ENCODE results near the gene PAM. TPM values are rescaled to one million over a fixed set of nuclear protein-coding genes. Genes with fewer than 3 reads are reported as not detected.

Gene PAM
- total and polyA plus RNA-seq, 2 donors (not counting 3 experiments of a cell fraction or from before 2014, with no cell fraction given) = 118 to 176 TPM

GRCh38 chr5:102873379-102873932 is 118.4 kb downstream of the PAM start:
- dilution Hi-C loops (cut with MboI; ENCODE audit: extremely low pct_ligation_motif_present, low sequenced_read_pairs) (no loop called here), intact Hi-C loops (cut with micrococcal nuclease) (no loop called here)
- BruUV-seq (replicated peaks) = no TSS peak
- Histone ChIP-seq H3K4me3 (replicated peaks in 1 of 3; ENCODE audit: insufficient read depth in 1 of 3, low read depth in 1 of 3, low read length in 3 of 3) (no peak overlapping the region), H3K36me3 (ENCODE audit: control insufficient read depth in 2 of 2, extremely low read depth in 1 of 2, insufficient read depth in 2 of 2, low read length in 2 of 2) (no peaks in the 10 kb centered on the region), H4K20me1 (replicated peaks; ENCODE audit: control insufficient read depth, extremely low read depth, insufficient read depth, low read length) (no peaks in the 10 kb centered on the region), H3K9me3 (replicated peaks; ENCODE audit: control insufficient read depth, insufficient read depth, low read length) (no peaks in the 10 kb centered on the region), H3K4me2 (ENCODE audit: insufficient read depth, low read length) (no peak overlapping the region), H3K4me1 (ENCODE audit: control insufficient read depth, extremely low read depth, insufficient read depth, low read length) (peaks cover 5% of the 10 kb centered on the region), H3K27me3 (ENCODE audit: control insufficient read depth in 2 of 2, insufficient read depth in 2 of 2, low read length in 2 of 2) (no peaks in the 10 kb centered on the region), H3K27ac (ENCODE audit: insufficient read depth, low read depth, low read length) (no peak overlapping the region), H3K9me1 (replicated peaks; ENCODE audit: control insufficient read depth, extremely low read depth, insufficient read depth, low read length) (no peaks in the 10 kb centered on the region), H3K79me2 (ENCODE audit: control insufficient read depth, insufficient read depth, low read length) (no peaks in the 10 kb centered on the region), H3K9ac (replicated peaks; ENCODE audit: extremely low read depth, insufficient read depth, low read length) (no peak overlapping the region), H2AFZ (ENCODE audit: low read depth, low read length) (no peak overlapping the region)
- CTCF ChIA-PET = no interaction called here
- DNase-seq (ENCODE audit: low read depth, low spot score) (no peak), FAIRE-seq (no peak)
- TF ChIP-seq POLR2AphosphoS5 (IDR thresholded peaks at IDR 0.05; ENCODE audit: insufficient read depth, low read depth, low read length) (no peak), EZH2 (IDR thresholded peaks at IDR 0.05; ENCODE audit: borderline replicate concordance, low read depth, low read length, severe bottlenecking) (no peak), MAX (IDR thresholded peaks at IDR 0.05; ENCODE audit: insufficient read depth, insufficient read length) (no peak), MYC (IDR thresholded peaks at IDR 0.05; ENCODE audit: low read depth, low read length) (no peak), JUN (IDR thresholded peaks at IDR 0.05; ENCODE audit: borderline replicate concordance, insufficient read depth, insufficient read length, low read depth) (no peak)
- POLR2A ChIA-PET = no interaction called here

GRCh38 chr5:102874054-102874453 is 118.9 kb downstream of the PAM start:
- POLR2A ChIA-PET = no interaction called here
- no peak for DNase-seq (ENCODE audit: low read depth, low spot score)
- no peak overlapping the region for H3K27ac ChIP-seq (ENCODE audit: insufficient read depth, low read depth, low read length)
- no peaks in the 10 kb centered on the region for H4K20me1 ChIP-seq (replicated peaks; ENCODE audit: control insufficient read depth, extremely low read depth, insufficient read depth, low read length)
- H3K27me3 ChIP-seq (ENCODE audit: control insufficient read depth in 2 of 2, insufficient read depth in 2 of 2, low read length in 2 of 2) = no peaks in the 10 kb centered on the region
- dilution Hi-C loops (cut with MboI; ENCODE audit: extremely low pct_ligation_motif_present, low sequenced_read_pairs) = no loop called here
- no peaks in the 10 kb centered on the region for H3K36me3 ChIP-seq (ENCODE audit: control insufficient read depth in 2 of 2, extremely low read depth in 1 of 2, insufficient read depth in 2 of 2, low read length in 2 of 2)
- intact Hi-C loops (cut with micrococcal nuclease) = no loop called here
- CTCF ChIA-PET = no interaction called here
- peaks cover 5% of the 10 kb centered on the region for H3K4me1 ChIP-seq (ENCODE audit: control insufficient read depth, extremely low read depth, insufficient read depth, low read length)
- TF ChIP-seq POLR2A (IDR thresholded peaks at IDR 0.05; ENCODE audit: low read depth, low read length) (no peak), EZH2 (IDR thresholded peaks at IDR 0.05; ENCODE audit: borderline replicate concordance, low read depth, low read length, severe bottlenecking) (no peak), FOS (IDR thresholded peaks at IDR 0.05; ENCODE audit: borderline replicate concordance, insufficient read depth, low read length) (no peak), POLR2AphosphoS5 (IDR thresholded peaks at IDR 0.05; ENCODE audit: insufficient read depth, low read depth, low read length) (no peak)
- H3K9ac ChIP-seq (replicated peaks; ENCODE audit: extremely low read depth, insufficient read depth, low read length) = no peak overlapping the region
- no peaks in the 10 kb centered on the region for H3K9me1 ChIP-seq (replicated peaks; ENCODE audit: control insufficient read depth, extremely low read depth, insufficient read depth, low read length)
- no peaks in the 10 kb centered on the region for H3K9me3 ChIP-seq (replicated peaks; ENCODE audit: control insufficient read depth, insufficient read depth, low read length)
- H2AFZ ChIP-seq (ENCODE audit: low read depth, low read length) = no peak overlapping the region
- BruUV-seq (replicated peaks) = no TSS peak
- H3K4me3 ChIP-seq (replicated peaks in 1 of 3; ENCODE audit: insufficient read depth in 1 of 3, low read depth in 1 of 3, low read length in 3 of 3) = no peak overlapping the region
- H3K4me2 ChIP-seq (ENCODE audit: insufficient read depth, low read length) = no peak overlapping the region
- H3K79me2 ChIP-seq (ENCODE audit: control insufficient read depth, insufficient read depth, low read length) = no peaks in the 10 kb centered on the region
- FAIRE-seq = peak; percentile 57
